ENCODE measurements around the gene DAPK1. TPM values are rescaled to one million over a fixed set of nuclear protein-coding genes. Genes with fewer than 3 reads are reported as not detected.
A peak's percentile ranks its signal among the peaks of the same experiment; 100 is the strongest.

Gene DAPK1
- polyA plus RNA-seq, 1 of the 3 experiments (the other 2 are of a cell fraction) = 0.61 TPM

DNA sequence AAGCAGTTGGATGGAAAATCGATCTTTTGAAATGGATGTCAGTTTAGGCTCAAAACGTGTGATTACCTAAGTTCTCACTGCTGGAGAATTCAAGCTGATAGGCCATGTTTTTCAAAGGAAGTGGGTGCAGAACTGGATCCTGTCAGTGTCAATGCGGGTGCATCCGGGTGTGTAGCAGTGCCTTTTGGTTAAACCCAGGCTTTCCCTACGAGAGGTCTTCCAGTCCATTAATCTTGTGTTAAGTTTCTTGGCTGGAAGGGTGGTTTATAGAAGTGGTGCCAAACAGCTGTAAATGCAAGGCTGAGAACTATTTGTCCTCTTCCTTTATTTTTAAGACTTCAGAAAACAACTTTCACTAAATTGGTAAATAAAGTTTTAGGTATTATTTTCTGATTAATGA is 71.9 kb downstream of the DAPK1 start:
- Histone ChIP-seq H3K27ac (ENCODE audit: low read depth in 2 of 2, low read length in 1 of 2) (peak overlapping the region in 1 of 2 experiments; percentile 1; a peak in 1 of 4 replicates), H4K20me1 (ENCODE audit: insufficient read depth) (no peaks in the 10 kb centered on the region), H2AFZ (ENCODE audit: low read depth) (no peak overlapping the region), H3K9ac (no peak overlapping the region), H3F3A (replicated peaks; ENCODE audit: insufficient read depth) (no peaks in the 10 kb centered on the region), H3K27me3 (ENCODE audit: insufficient read depth) (no peaks in the 10 kb centered on the region), H3K79me2 (ENCODE audit: insufficient read depth) (no peaks in the 10 kb centered on the region), H3K4me3 (ENCODE audit: low read depth in 2 of 2, low read length in 1 of 2) (no peak overlapping the region), H3K9me3 (no peaks in the 10 kb centered on the region), H3K36me3 (replicated peaks in 1 of 2; ENCODE audit: control insufficient read depth in 1 of 2, insufficient read depth in 2 of 2, low read length in 1 of 2) (no peaks in the 10 kb centered on the region), H3K9me2 (no peaks in the 10 kb centered on the region), H3K4me1 (ENCODE audit: control insufficient read depth in 1 of 2, insufficient read depth in 2 of 2, low read depth in 1 of 2, low read length in 1 of 2) (peaks cover 8 to 39% of the 10 kb centered on the region in 2 experiments; a peak in 3 of 4 replicates), H3K4me2 (no peak overlapping the region)
- POLR2A ChIA-PET = interaction anchor here (2.3 kb wide), 1 partner anchor 9 kb away, joined by 11 read pairs; no protein-coding TSS in a partner anchor
- TF ChIP-seq EP300 (IDR thresholded peaks at IDR 0.05; ENCODE audit: borderline replicate concordance in 1 of 2, low read depth in 1 of 2, low read length in 1 of 2) = no peak
- TF ChIP-seq, protein P1, sequence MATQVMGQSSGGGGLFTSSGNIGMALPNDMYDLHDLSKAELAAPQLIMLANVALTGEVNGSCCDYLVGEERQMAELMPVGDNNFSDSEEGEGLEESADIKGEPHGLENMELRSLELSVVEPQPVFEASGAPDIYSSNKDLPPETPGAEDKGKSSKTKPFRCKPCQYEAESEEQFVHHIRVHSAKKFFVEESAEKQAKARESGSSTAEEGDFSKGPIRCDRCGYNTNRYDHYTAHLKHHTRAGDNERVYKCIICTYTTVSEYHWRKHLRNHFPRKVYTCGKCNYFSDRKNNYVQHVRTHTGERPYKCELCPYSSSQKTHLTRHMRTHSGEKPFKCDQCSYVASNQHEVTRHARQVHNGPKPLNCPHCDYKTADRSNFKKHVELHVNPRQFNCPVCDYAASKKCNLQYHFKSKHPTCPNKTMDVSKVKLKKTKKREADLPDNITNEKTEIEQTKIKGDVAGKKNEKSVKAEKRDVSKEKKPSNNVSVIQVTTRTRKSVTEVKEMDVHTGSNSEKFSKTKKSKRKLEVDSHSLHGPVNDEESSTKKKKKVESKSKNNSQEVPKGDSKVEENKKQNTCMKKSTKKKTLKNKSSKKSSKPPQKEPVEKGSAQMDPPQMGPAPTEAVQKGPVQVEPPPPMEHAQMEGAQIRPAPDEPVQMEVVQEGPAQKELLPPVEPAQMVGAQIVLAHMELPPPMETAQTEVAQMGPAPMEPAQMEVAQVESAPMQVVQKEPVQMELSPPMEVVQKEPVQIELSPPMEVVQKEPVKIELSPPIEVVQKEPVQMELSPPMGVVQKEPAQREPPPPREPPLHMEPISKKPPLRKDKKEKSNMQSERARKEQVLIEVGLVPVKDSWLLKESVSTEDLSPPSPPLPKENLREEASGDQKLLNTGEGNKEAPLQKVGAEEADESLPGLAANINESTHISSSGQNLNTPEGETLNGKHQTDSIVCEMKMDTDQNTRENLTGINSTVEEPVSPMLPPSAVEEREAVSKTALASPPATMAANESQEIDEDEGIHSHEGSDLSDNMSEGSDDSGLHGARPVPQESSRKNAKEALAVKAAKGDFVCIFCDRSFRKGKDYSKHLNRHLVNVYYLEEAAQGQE (IDR thresholded peaks at IDR 0.05; ENCODE audit: low read depth, low read length) = no peak
- no peak for TF ChIP-seq EZH2phosphoT487 (IDR thresholded peaks at IDR 0.05; ENCODE audit: borderline replicate concordance, low read depth)
- TF ChIP-seq TCF12 (IDR thresholded peaks at IDR 0.05) = no peak
- no peak for TF ChIP-seq SMC3 (IDR thresholded peaks at IDR 0.05; ENCODE audit: low read depth, low read length)
- no peak for TF ChIP-seq GATA2 (CRISPR knock-in tag; IDR thresholded peaks at IDR 0.05)
- no peak for TF ChIP-seq RFX5 (IDR thresholded peaks at IDR 0.05; ENCODE audit: low read length)
- TF ChIP-seq NRF1 (IDR thresholded peaks at IDR 0.05; ENCODE audit: low read depth, low read length) = no peak
- WGBS (ENCODE audit: low lambda C conversion rate) = 37% methylated on average over 5 of the region's 5 CpGs
- CTCF ChIA-PET = interaction anchor here (1.0 to 1.3 kb wide), 4 partner anchors 9 to 93 kb away, joined by 3 to 4 read pairs (median 3); no protein-coding TSS in a partner anchor
- DNase-seq = no peak

DNA sequence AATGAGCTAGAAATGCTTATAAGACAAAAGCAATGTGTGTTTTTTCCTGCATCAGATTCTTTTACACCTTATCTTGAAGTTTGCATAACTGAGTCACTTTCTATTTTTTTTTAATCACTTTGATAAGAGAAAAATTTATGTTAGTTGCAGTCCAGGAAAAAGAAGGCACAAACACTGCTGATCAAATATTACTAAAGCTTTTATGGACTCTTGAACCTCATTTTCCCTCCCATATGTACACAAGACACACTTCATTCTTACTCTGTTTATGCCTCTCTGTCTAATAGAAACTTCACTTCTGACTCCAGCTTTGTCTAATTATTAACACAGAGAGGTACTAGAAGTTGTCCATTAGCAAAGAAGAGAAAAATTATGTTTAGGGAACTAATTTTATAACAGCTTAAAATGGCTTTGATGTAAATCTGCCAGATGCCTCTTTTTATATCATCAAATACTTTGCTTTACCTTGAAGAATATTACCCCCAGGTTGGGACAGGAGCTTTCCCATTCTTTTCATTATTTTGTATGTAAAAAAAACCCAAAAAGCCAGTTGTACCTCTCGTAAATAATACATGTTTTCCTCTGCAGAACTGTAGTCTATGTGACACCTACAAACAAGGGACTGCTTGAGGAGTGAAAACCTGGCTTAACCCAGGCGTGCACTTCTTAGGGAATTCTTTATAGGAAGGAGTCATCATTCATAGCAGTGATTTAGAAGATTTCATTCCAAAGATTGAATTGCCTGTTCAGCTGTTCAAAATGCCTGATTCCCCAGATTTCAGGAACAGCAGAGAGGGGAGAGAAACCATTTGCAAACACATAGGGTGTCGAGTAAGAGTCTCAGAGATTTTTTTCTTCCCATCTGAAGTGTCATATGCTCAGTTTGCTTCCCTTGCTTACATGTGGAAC is 72.6 kb downstream of the DAPK1 start:
- DNase-seq = no peak
- no peaks in the 10 kb centered on the region for H3K9me3 ChIP-seq
- WGBS (ENCODE audit: low lambda C conversion rate) = 32% methylated on average over 3 of the region's 3 CpGs
- no peak overlapping the region for H3K4me2 ChIP-seq
- H3K4me1 ChIP-seq (ENCODE audit: control insufficient read depth in 1 of 2, insufficient read depth in 2 of 2, low read depth in 1 of 2, low read length in 1 of 2) = peaks cover 8 to 39% of the 10 kb centered on the region in 2 experiments; a peak in 3 of 4 replicates
- H3K79me2 ChIP-seq (ENCODE audit: insufficient read depth) = no peaks in the 10 kb centered on the region
- ChIA-PET CTCF (interaction anchor here (0.6 to 1.3 kb wide), 5 partner anchors 8 to 92 kb away, joined by 3 to 4 read pairs (median 3); no protein-coding TSS in a partner anchor), POLR2A (interaction anchor here (0.5 to 1.4 kb wide), 3 partner anchors 12 to 58 kb away, joined by 4 to 6 read pairs (median 4); no protein-coding TSS in a partner anchor)
- TF ChIP-seq CHD2 (IDR thresholded peaks at IDR 0.05; ENCODE audit: low read length, partially characterized antibody) (no peak), TAF1 (IDR thresholded peaks at IDR 0.05; ENCODE audit: borderline replicate concordance, low read depth, low read length) (no peak), EZH2phosphoT487 (IDR thresholded peaks at IDR 0.05; ENCODE audit: borderline replicate concordance, low read depth) (no peak), SMC3 (IDR thresholded peaks at IDR 0.05; ENCODE audit: low read depth, low read length) (no peak), SIN3A (IDR thresholded peaks at IDR 0.05; ENCODE audit: borderline replicate concordance, low read depth, low read length) (no peak), TEAD4 (IDR thresholded peaks at IDR 0.05; ENCODE audit: borderline replicate concordance, insufficient read depth) (no peak)
- TF ChIP-seq, protein P2, sequence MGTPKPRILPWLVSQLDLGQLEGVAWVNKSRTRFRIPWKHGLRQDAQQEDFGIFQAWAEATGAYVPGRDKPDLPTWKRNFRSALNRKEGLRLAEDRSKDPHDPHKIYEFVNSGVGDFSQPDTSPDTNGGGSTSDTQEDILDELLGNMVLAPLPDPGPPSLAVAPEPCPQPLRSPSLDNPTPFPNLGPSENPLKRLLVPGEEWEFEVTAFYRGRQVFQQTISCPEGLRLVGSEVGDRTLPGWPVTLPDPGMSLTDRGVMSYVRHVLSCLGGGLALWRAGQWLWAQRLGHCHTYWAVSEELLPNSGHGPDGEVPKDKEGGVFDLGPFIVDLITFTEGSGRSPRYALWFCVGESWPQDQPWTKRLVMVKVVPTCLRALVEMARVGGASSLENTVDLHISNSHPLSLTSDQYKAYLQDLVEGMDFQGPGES (IDR thresholded peaks at IDR 0.05; ENCODE audit: low read depth, low read length) = no peak
- H4K20me1 ChIP-seq (ENCODE audit: insufficient read depth) = no peaks in the 10 kb centered on the region
- no peaks in the 10 kb centered on the region for H3F3A ChIP-seq (replicated peaks; ENCODE audit: insufficient read depth)
- H3K27me3 ChIP-seq (ENCODE audit: insufficient read depth) = no peaks in the 10 kb centered on the region
- H3K36me3 ChIP-seq (replicated peaks in 1 of 2; ENCODE audit: control insufficient read depth in 1 of 2, insufficient read depth in 2 of 2, low read length in 1 of 2) = no peaks in the 10 kb centered on the region
- no peaks in the 10 kb centered on the region for H3K9me2 ChIP-seq
- no peak overlapping the region for H3K9ac ChIP-seq
- H2AFZ ChIP-seq (ENCODE audit: low read depth) = no peak overlapping the region
- H3K4me3 ChIP-seq (ENCODE audit: low read depth in 2 of 2, low read length in 1 of 2) = no peak overlapping the region
- no peak overlapping the region; a peak in 1 of 4 replicates for H3K27ac ChIP-seq (ENCODE audit: low read depth in 2 of 2, low read length in 1 of 2)

Measured in SK-N-SH (cell line).